HG02588 (cell line): ENCODE data around the gene NCR2.
A peak's percentile ranks its signal among the peaks of the same experiment; 100 is the strongest.

Experiments
- ATAC-seq: cut with Tn5 transposase; IDR thresholded peaks from one replicate; pipeline ENCODE4 v1.9.1; 2021; ENCODE audit warnings: mild to moderate bottlenecking, moderate library complexity; ENCODE audit not compliant: unreplicated experiment

Gene NCR2

GRCh38 chr6:41327177-41327576, 8.2 kb upstream of the NCR2 start:
- ATAC-seq = no peak

GRCh38 chr6:41331401-41332150, 3.8 kb upstream of the NCR2 start:
- ATAC-seq = no peak

- ATAC-seq = no peak
Measured at GRCh38 chr6:41332241-41332640, 3.2 kb upstream of the NCR2 start.

GRCh38 chr6:41332842-41333736, 2.3 kb upstream of the NCR2 start:
- ATAC-seq = no peak

GRCh38 chr6:41334482-41335040, 847 bp upstream of the NCR2 start:
- ATAC-seq = peak; percentile 13

- no peak for ATAC-seq
Measured at GRCh38 chr6:41335943-41336342, 535 bp downstream of the NCR2 start.

- no peak for ATAC-seq
Measured at GRCh38 chr6:41336824-41337223, 1.4 kb downstream of the NCR2 start.

GRCh38 chr6:41337709-41338108, 2.3 kb downstream of the NCR2 start:
- ATAC-seq = no peak

GRCh38 chr6:41338659-41339058, 3.3 kb downstream of the NCR2 start:
- no peak for ATAC-seq

- no peak for ATAC-seq
Measured at GRCh38 chr6:41341580-41341979, 6.2 kb downstream of the NCR2 start.

- ATAC-seq = no peak
Measured at GRCh38 chr6:41342241-41342640, 6.8 kb downstream of the NCR2 start.

- ATAC-seq = no peak
Measured at GRCh38 chr6:41343641-41344187, 8.3 kb downstream of the NCR2 start.

GRCh38 chr6:41344876-41345275, 9.5 kb downstream of the NCR2 start:
- no peak for ATAC-seq

GRCh38 chr6:41345901-41346300, 10.5 kb downstream of the NCR2 start:
- ATAC-seq = no peak

GRCh38 chr6:41346441-41346840, 11.0 kb downstream of the NCR2 start:
- ATAC-seq = no peak

- ATAC-seq = no peak
Measured at GRCh38 chr6:41347378-41348050, 12.1 kb downstream of the NCR2 start.

GRCh38 chr6:41348934-41349333, 13.5 kb downstream of the NCR2 start:
- no peak for ATAC-seq

- ATAC-seq = no peak
Measured at GRCh38 chr6:41352396-41352795, 17.0 kb downstream of the NCR2 start.

- no peak for ATAC-seq
Measured at GRCh38 chr6:41352907-41353306, 17.5 kb downstream of the NCR2 start.

- ATAC-seq = no peak
Measured at GRCh38 chr6:41353333-41353732, 17.9 kb downstream of the NCR2 start.

- no peak for ATAC-seq
Measured at GRCh38 chr6:41355952-41356351, 20.5 kb downstream of the NCR2 start.
